ENCODE measurements around the gene EFCAB13.

GRCh38 chr17:47400333-47400732 is 76.6 kb downstream of the EFCAB13 start:
- TF ChIP-seq, protein P1, sequence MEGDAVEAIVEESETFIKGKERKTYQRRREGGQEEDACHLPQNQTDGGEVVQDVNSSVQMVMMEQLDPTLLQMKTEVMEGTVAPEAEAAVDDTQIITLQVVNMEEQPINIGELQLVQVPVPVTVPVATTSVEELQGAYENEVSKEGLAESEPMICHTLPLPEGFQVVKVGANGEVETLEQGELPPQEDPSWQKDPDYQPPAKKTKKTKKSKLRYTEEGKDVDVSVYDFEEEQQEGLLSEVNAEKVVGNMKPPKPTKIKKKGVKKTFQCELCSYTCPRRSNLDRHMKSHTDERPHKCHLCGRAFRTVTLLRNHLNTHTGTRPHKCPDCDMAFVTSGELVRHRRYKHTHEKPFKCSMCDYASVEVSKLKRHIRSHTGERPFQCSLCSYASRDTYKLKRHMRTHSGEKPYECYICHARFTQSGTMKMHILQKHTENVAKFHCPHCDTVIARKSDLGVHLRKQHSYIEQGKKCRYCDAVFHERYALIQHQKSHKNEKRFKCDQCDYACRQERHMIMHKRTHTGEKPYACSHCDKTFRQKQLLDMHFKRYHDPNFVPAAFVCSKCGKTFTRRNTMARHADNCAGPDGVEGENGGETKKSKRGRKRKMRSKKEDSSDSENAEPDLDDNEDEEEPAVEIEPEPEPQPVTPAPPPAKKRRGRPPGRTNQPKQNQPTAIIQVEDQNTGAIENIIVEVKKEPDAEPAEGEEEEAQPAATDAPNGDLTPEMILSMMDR (IDR thresholded peaks at IDR 0.05): no peak
- TF ChIP-seq POLR2AphosphoS5 (IDR thresholded peaks at IDR 0.05) (no peak), POLR2A (IDR thresholded peaks at IDR 0.05) (no peak)
